GM19328 (cell line): Measurements from ENCODE around the gene PRRT1.
"Not testable (repeated sequence)": the region's sequence is repeated elsewhere in the genome, so short reads cannot be mapped to it uniquely, and the experiment has no call there.

Experiments
- ATAC-seq: cut with Tn5 transposase; IDR thresholded peaks from one replicate; pipeline ENCODE4 v1.9.1; 2021; ENCODE audit warnings: mild to moderate bottlenecking, moderate library complexity; ENCODE audit not compliant: unreplicated experiment

PRRT1 gene

GRCh38 chr6:32188381-32189068 lies 36.8 kb upstream of the PRRT1 start:
- no peak for ATAC-seq

- ATAC-seq = not testable (repeated sequence)
Observed at GRCh38 chr6:32187725-32188380, 36.1 kb upstream of the PRRT1 start.

- no peak for ATAC-seq
Observed at GRCh38 chr6:32187009-32187709, 35.4 kb upstream of the PRRT1 start.

- not testable (repeated sequence) for ATAC-seq
Observed at GRCh38 chr6:32186151-32186840, 34.6 kb upstream of the PRRT1 start.

- ATAC-seq = not testable (repeated sequence)
Observed at GRCh38 chr6:32185681-32186131, 34.0 kb upstream of the PRRT1 start.

- ATAC-seq = no peak
Observed at GRCh38 chr6:32184084-32184640, 32.4 kb upstream of the PRRT1 start, which contains the start of gene AGER. Gene AGER, minus strand, starts transcription at chr6:32184253. Its CDS starts 31 bp downstream, at chr6:32184222.

GRCh38 chr6:32183483-32184083 lies 31.8 kb upstream of the PRRT1 start:
- no peak for ATAC-seq

- no peak for ATAC-seq
Observed at GRCh38 chr6:32183030-32183429, 31.3 kb upstream of the PRRT1 start.

GRCh38 chr6:32182555-32182981 lies 30.8 kb upstream of the PRRT1 start:
- ATAC-seq = no peak

GRCh38 chr6:32181915-32182529 lies 30.3 kb upstream of the PRRT1 start:
- no peak for ATAC-seq

- ATAC-seq = no peak
Observed at GRCh38 chr6:32181148-32181702, 29.5 kb upstream of the PRRT1 start.

GRCh38 chr6:32179766-32180405 lies 28.1 kb upstream of the PRRT1 start:
- no peak for ATAC-seq

GRCh38 chr6:32178547-32179440 lies 27.1 kb upstream of the PRRT1 start:
- ATAC-seq = no peak

GRCh38 chr6:32177788-32178546 lies 26.2 kb upstream of the PRRT1 start, which contains the start of gene RNF5:
Gene RNF5, plus strand, starts transcription at chr6:32178405. Its CDS starts 107 bp downstream, at chr6:32178512.
- ATAC-seq = peak; percentile 80

GRCh38 chr6:32177183-32177787 lies 25.5 kb upstream of the PRRT1 start:
- no peak for ATAC-seq

- no peak for ATAC-seq
Observed at GRCh38 chr6:32176476-32177182, 24.9 kb upstream of the PRRT1 start.
